ENCODE measurements around the gene SLC26A3.
"Not testable (repeated sequence)": the region's sequence is repeated elsewhere in the genome, so short reads cannot be mapped to it uniquely, and the experiment has no call there.

Gene SLC26A3

DNA sequence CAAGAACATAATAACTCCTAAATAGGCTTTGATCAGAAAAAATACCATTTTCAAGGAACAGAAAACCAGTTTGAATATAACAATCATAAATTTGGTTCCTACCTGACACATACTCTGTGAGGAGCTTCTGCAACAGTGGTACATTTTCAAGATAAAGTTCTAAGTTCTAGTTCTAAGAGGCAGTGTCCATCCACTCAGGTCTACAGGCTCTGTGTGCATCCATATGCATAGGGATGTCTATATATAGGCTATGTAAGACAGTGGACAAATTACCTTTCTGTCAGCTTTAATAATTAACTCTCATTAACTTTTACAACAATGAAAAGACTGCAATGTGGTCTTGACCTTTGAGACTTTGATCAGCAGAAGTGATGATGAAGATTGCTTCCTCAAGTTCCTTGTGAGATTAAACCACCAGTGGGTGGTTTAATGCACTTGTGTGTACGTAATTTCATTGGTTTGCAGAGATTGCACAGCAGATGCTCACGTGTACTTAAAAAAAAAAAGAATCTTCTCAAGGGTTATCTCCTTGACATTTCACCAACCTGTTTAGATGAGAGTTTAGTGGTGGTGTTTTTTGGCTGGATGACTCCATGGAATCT, at the start of gene SLC26A3:
Gene SLC26A3, minus strand, starts transcription at position 215 of the 602 bp plus-strand sequence. CDS start 8,714 bp downstream, outside the sequence.
- no peak for DNase-seq (ENCODE audit: low read depth in 2 of 2)

DNA sequence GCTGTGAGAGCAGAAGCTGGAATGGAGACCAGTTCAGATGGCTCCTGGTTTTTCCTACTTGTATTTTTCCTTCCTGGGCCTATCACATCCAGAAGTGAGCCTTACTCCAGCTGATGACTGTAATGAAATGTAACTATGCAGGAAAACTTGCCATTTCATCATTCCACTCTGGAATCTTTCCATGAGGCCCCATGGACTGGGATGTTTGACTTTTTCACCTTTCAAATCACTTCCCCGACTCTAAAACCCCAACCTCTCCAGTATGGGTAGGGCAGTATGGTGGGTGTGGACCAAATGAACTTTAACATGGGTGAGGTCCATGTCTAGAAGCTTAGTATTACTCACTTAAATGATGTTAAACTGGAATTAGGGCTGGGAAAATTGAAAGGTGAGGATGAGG, 47.6 kb upstream of the SLC26A3 start:
- no peak for DNase-seq (ENCODE audit: low read depth in 2 of 2)

DNA sequence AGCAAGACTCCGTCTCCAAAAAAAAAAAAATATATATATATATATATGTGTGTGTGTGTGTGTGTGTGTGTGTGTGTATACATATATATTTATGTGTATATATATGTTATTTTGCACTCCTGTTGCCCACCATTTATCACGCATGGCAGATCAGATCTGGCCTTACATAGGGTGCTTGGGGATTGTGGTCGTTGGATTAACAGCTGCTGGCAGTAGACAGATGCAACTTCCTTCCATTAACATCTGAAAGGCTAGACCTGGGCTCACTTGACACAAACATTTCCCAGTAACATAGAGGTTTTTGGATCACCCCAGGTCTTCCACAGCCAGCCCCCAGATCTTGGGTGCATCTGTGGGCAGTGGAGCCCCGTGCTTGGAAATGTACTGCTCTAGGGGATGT, 47.2 kb upstream of the SLC26A3 start:
- no peak for DNase-seq (ENCODE audit: low read depth in 2 of 2)

DNA sequence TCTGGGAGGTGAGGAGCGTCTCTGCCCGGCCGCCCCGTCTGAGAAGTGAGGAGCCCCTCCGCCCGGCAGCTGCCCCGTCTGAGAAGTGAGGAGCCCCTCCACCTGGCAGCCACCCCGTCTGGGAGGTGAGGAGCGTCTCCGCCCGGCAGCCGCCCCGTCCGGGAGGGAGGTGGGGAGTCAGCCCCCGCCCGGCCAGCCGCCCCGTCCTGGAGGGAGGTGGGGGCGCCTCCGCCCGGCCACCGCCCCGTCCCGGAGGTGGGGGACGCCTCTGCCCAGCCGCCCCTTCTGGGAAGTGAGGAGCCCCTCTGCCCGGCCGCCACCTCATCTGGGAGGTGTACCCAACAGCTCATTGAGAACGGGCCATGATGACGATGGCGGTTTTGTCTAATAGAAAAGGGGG, 45.2 kb upstream of the SLC26A3 start:
- not testable (repeated sequence) for DNase-seq (ENCODE audit: low read depth in 2 of 2)

DNA sequence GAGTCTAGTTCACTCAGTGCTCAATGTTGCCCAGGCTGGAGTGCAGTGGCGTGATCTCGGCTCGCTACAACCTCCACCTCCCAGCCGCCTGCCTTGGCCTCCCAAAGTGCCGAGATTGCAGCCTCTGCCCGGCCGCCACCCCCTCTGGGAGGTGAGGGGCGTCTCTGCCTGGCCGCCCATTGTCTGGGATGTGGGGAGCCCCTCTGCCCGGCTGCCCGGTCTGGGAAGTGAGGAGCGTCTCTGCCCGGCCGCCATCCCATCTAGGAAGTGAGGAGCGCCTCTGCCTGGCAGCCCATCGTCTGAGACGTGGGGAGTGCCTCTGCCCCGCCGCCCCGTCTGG, 44.8 kb upstream of the SLC26A3 start:
- DNase-seq (ENCODE audit: low read depth in 2 of 2): not testable (repeated sequence)

DNA sequence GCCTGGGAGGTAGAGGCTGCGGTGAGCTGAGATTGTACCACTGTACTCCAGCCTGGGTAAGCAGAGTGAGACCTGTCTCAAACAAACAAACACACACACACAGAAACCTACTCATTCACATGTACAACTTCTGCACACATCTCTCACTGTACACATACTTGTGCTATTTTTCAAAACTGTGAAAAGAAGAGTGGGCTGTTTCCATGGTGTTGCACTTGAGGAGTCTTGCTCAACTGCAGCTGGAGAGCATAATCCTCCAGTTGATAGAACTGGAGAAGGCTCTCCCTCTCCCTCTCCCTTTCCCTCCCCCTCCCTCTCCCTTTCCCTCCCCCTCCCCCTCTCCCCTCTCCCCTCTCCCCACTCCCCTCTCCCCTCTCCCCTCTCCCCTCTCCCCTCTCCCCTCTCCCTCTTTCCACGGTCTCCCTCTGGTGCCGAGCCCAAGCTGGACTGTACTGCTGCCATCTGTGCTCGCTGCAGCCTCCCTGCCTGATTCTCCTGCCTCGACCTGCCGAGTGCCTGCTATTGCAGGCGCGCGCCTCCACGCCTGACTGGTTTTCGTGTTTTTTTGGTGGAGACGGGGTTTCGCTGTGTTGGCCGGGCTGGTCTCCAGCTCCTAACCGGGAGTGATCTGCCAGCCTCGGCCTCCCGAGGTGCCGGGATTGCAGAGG, 44.3 kb upstream of the SLC26A3 start:
- DNase-seq (ENCODE audit: low read depth in 2 of 2): no peak

DNA sequence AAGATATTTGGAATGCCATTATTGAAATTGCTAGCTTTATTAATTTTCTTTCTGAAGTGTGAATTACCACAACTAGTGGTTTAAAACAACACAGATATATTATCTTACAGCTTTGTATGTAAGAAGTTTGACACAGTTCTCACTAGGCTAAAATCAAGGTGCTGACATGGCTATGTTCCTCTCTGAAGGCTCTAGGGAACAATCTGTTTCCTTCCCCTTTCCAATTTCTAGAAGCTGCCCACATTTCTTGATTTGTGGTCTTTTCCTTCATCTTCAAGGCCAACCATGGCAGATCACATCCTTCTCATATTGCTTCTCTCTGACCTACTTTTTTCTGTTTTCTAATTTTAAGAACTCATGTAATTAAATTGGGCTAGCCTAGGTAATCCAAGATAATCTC, 43.3 kb upstream of the SLC26A3 start:
- no peak for DNase-seq (ENCODE audit: low read depth in 2 of 2)

DNA sequence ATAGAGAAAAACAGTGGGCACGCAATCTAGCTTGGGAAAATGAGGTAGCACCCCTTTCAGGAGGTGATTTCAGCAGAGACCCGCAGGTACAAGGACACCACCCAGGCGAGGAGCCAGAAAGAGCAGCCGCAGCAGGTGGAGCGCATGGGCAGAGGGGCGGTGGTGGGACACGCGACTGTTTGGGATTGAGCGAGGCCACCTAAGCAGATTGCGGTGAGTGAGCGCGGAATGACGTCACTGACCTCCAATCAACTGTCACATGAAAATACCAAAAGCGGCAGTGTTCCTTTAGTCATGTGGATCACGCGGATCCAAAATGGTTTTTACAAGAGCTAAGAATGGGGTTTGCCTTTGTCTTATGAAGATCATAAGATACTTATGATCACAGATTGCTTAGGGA, 40.2 kb upstream of the SLC26A3 start:
- no peak for DNase-seq (ENCODE audit: low read depth in 2 of 2)

DNA sequence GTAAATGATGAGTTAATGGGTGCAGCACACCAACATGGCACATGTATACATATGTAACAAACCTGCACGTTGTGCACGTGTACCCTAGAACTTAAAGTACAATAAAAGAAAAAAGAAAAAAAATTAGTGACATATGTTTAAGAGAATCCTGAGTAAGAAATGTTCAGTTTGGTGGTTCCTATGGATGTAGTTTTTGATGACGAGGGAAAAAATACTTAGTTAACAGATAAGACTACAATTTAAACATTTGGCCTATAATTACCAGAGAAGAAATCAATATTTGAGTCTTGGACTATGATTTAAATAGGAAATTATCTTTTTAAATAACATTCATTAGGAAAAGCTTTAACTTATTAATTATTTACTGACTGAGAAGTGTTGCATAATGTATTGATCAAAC, 39.2 kb upstream of the SLC26A3 start:
- DNase-seq (ENCODE audit: low read depth in 2 of 2): no peak

DNA sequence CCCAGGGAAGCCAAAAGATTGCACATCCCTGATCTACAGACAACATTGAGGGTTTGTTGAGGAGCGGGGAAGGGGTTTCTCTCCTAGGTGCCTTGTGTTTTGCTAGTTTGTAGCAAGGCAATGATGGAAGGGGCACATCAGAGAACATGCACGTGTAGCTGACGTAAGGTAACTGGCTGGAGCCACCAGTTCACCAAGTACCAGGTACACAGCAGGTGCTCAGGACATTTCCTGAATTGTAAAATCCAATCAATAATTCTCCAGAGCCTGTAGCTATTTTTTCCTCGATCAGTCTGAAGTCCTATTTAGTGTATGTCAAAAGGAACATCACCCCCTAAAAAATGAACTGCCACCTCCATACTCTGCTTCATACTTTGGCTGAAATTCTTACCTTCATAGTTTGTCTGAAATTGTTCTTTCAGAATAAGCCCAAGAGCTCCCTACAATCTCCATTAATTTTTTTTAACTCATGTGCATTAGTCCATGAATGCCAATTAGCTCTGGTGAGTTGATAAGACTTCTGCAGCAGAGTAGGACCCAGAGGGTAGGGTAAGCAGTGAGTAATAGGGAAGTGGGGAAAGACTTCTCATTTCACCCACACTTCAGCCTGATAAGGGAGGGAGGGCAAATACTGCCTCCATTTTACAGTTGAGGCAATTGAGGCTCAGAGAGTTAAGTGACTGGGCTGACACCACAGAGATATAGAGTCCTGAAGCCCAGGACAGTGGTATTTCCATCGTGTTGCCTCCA, 36.0 kb upstream of the SLC26A3 start:
- DNase-seq (ENCODE audit: low read depth in 2 of 2): no peak

DNA sequence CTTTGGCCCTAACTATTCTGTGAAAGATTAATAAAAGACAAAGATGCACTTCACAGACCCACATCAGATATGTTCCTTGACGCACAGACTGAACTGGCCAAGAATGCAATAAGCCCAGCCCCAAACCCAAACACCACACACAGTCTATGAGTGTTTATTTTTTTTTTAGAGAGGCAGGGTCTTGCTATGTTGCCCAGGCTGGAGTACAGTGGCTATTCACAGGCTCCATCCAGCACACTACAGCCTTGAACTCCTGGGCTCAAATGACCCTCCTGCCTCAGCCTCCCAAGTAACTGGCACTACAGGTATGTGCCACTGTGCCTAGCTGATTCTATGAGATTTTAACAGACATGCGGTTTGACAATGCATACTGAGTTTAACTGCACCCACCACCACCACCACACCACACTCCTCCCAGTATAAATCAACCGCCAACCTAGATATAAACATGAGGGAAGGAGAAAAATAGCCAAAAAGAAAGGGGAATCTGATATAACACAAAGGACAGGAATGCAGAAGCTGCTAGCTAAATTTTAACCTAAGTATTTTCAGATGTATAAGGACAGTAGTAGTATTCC, 35.1 kb upstream of the SLC26A3 start:
- DNase-seq (ENCODE audit: low read depth in 2 of 2): no peak

DNA sequence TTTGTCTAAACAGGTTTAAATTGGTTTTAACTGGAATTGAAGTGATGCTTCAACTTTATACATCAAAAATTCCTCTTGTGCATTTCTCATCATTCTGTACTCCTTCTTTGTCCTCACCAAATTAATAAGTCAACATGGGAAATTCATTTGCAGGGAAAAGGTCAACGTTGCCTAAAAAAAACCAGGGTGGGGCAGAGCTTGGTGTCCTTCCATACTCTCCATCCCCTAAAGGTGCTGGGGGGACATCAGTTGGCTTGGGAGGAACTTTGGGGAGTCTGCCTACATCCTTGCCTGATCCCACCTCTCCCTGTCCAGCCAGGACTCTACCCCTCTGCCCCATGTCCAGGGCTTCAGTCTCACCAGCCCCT, 34.1 kb upstream of the SLC26A3 start:
- no peak for DNase-seq (ENCODE audit: low read depth in 2 of 2)

DNA sequence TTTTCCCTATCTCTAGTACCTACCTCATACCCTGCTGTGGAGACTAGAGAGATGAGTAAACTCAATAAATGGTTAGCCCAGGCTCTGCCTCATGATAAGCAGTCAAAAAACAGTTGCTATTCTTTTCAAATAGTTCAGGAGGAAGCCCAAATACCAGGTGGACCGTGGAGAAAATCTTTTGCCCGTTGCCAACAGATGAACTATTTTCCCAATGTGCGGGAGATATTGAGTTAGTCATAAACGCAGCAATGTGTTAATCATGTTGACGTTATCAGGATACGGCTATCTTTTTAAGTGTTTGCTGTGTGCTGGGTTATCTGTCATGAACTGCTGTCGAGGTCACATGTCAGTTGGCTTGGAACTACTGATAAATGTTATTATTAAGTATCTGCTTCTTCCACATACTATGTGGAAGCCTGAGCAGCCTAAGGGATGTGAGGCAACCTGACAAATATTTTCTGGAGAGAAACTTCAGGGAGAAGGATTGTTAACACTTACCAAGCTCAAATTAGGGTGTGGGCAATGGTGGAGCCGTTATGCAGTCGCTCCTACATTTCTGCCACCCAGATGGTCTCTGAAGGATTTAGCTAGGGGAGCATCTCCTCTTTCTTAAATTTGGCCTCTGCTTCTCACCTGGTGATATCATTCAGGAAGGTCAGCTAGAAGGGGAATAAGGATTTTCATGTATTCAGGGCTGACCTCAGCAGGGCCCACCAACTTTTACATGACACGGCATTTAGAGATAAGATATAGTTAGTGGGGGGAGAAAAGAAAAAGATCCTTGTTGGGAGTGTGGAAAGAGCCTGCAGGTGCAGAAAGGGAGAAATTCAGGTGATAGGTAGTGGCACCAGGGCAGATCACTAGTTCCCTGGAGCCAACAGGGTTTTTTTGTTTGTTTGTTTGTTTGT, 33.5 kb upstream of the SLC26A3 start:
- DNase-seq (ENCODE audit: low read depth in 2 of 2): no peak

DNA sequence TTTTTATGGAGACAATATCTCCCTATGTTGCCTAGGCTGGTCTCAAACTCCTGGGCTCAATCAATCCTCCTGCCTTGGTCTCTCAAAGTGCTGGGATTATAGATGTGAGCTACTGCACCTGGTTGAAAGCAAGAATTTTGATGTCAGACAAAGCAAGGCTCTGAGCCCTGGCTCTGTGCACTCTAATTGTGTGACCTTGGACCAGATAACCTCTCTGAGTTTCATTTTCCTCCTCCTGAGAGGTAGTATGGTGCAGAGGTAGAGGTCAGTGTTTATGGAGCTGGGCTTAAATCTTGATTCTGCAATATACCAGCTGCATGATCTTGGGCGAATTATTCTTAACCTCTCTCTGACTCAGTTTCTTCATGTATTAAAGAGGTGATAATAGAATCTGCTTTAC, 31.4 kb upstream of the SLC26A3 start:
- DNase-seq (ENCODE audit: low read depth in 2 of 2): no peak

DNA sequence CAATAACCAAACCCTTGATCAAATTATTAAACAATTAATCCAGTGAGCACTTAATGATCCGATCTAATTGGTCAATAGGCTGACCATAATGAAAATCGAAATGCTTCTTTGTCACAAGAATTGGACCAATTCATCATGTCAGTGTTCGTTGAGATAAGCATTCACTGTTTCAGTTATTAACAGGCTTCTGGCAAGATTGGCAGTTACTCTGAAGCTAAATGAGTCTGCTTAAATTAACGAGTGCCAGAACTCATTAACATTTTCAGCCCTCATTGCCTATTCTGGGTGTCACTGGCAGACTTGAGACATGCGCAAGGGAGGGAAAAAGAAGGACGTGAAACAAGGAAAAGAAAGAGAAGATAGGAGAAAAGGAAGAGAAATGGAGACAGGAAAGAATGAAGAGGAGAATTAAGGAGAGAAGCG, 30.7 kb upstream of the SLC26A3 start:
- no peak for DNase-seq (ENCODE audit: low read depth in 2 of 2)

DNA sequence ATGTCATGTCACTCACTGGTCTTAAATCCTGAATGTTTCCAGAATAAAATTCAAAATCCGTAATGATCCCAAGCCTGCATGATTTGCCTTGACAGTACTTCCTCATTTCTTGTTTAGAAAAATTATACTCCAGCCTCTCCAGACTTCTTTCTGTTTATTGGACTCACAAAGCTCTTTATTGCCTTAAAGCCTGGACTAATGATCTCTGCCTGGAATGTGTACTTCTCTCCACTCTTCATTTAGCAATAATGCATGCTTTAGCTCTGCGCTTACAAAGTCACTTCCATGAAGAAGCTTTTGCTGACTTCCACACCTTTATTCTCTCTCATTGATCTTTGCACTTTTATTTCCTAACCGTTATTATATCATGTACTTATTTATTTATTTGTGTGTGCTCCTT, 27.4 kb upstream of the SLC26A3 start:
- DNase-seq (ENCODE audit: low read depth in 2 of 2): no peak

DNA sequence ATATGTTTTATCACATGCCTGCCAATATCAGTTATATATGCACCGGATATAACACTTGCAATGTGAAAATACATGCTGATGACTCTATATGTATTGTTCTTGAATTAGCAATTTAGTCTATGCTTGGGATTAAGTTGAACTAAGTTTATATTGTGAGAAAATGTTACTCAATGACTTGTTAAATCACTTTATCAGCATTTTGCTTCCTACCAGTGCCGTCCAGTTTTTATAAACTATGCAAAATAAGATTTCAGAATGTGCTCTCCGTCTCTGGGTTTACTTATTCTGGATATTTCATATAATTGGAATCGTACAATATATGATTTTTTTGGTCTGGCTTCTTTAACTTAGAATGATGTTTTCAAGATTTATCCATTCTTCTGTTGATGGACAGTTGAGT, 25.5 kb upstream of the SLC26A3 start:
- no peak for DNase-seq (ENCODE audit: low read depth in 2 of 2)

DNA sequence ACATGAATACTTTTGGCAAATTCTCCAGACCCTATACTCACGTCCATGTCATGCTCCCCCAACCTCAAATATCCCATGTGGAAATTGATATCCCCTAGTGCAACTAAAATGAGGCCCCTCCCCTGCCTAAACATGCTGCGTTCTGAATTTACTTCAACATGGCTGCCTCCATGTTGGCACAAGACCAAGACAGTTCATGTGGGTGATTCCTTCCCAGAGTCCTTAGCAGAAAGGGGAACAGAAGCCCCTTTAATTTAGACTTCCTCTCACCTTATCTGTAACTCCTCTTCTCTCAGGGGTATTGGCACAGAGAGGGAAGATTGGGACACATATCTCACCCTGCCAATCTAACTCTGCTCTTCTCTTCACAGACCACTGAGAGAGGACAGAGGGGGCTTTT, 24.5 kb upstream of the SLC26A3 start:
- DNase-seq (ENCODE audit: low read depth in 2 of 2): no peak

DNA sequence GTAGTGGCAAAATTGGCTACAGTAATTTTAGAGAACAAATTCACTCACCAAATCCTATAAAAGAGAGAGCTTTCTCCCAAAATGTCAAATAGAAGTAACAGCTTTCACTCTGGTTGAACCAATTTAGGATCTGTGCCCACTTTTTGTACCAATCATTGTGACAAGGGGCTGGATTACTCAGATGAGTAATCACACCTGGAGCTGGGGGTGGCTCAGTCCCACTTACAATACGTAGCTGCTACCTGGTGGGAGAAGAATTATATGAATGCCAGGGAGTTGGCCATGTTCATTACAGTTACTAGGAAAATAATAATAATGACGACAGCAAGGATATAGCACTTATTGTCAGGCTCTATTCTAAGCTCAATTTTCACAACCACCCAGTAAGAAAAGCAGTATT, 23.4 kb upstream of the SLC26A3 start:
- no peak for DNase-seq (ENCODE audit: low read depth in 2 of 2)

DNA sequence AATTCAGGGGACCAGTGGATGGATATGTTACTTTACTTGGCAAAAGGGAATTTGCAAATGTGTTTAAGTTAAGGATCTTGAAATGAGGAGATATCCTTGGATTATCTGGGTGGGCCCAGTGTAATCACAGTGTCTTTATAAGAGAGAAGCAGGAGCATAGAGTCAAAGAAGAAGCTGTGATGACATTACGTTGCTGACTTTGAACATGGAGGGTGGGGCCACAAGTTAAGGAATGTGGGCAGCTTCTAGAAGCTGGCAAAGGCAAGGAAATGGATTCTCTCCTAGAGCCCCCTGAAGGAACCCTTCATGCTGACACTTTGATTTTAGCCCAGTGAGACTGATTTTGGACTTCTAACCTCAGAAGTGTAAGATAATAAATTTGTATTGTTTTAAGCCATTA, 21.8 kb upstream of the SLC26A3 start:
- DNase-seq (ENCODE audit: low read depth in 2 of 2): no peak

DNA sequence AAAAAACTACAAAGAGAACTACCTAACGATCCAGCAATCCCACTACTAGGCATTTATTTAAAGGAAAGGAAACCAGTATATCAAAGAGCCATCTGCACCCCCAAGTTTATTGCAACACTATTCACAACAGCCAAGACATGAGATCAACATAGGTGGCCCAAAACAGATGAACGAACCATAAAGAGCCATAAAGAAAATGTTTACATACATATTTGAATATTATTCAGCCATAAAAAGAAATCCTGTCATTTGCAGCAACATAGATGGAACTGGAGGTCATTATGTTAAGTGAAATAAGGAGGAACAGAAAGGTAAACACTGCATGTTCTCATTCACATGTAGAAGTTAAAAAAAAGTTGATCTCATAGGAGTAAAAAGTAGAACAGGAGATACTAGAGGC, 15.6 kb upstream of the SLC26A3 start:
- DNase-seq (ENCODE audit: low read depth in 2 of 2): no peak

DNA sequence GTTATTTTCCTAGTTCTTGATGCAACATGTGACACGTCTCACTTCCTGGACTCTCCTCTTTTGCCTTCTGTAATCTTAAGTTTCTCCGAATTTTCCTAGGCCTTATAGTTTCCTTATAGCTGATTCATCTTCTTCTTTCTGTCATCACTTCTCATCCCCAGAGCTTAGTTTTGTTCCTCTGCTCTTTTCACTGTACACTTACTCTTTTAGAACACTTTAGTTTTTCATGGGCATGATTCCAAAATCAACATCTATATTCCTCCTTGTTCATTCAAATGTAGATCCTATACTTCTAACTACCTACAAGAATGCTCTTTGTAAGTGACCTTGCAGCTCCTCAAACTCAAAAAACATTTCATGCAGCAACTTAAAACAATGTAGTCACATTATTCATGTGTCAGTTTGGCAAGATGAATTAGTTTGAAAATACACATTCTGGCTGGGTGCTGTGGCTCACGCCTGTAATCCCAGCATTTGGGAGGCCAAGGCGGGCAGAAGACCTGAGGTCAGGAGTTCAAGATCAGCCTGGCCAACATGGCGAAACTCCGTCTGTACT, 13.1 kb upstream of the SLC26A3 start:
- peak; percentile 69 for DNase-seq (ENCODE audit: low read depth in 2 of 2)
